ENCODE measurements around the gene PI4K2A. TPM values are rescaled to one million over a fixed set of nuclear protein-coding genes. Genes with fewer than 3 reads are reported as not detected.

Gene PI4K2A
- total and polyA plus RNA-seq, 2 donors (not counting 1 experiment from before 2014, with no cell fraction given), result 7.9 to 17.7 TPM

GRCh38 chr10:97598407-97599271 is 41.8 kb upstream of the PI4K2A start:
- WGBS (ENCODE audit: insufficient coverage), result 93% methylated on average over 16 of the region's 19 CpGs
- H3K4me2 ChIP-seq (replicated peaks; ENCODE audit: low read depth, low read length, poor library complexity, severe bottlenecking), result no peak overlapping the region
- H3K79me2 ChIP-seq (ENCODE audit: control insufficient read depth, insufficient read depth, low read length), result no peaks in the 10 kb centered on the region
- no peaks in the 10 kb centered on the region for H3K36me3 ChIP-seq (replicated peaks in 1 of 2; ENCODE audit: control extremely low read depth in 1 of 2, control insufficient read depth in 1 of 2, extremely low read depth in 1 of 2, insufficient read depth in 2 of 2, low read length in 1 of 2)
- H3K4me3 ChIP-seq (ENCODE audit: control extremely low read depth in 1 of 5, extremely low read depth in 1 of 5, insufficient read depth in 1 of 5, low read depth in 2 of 5, low read length in 4 of 5), result no peak overlapping the region
- H4K20me1 ChIP-seq (ENCODE audit: control insufficient read depth, insufficient read depth, low read length, poor library complexity, severe bottlenecking), result no peaks in the 10 kb centered on the region
- DNase-seq (no peak), ATAC-seq (ENCODE audit: low read depth) (no peak)
- H3K27me3 ChIP-seq (replicated peaks in 1 of 4; ENCODE audit: control extremely low read depth in 1 of 4, control insufficient read depth in 3 of 4, insufficient read depth in 4 of 4, low read length in 3 of 4), result no peaks in the 10 kb centered on the region
- no peak for TF ChIP-seq CTCF (IDR thresholded peaks at IDR 0.05)
- TF ChIP-seq EZH2 (IDR thresholded peaks at IDR 0.05; ENCODE audit: borderline replicate concordance, insufficient read depth, low read depth, low read length, poor library complexity, severe bottlenecking), result no peak
- ChIA-PET POLR2A (no interaction called here), CTCF (no interaction called here)
- Mint-ChIP-seq H3K4me1 (no peaks in the 10 kb centered on the region), H3K4me3 (no peak overlapping the region), H3K27me3 (no peaks in the 10 kb centered on the region), H3K9me3 (ENCODE audit: insufficient read depth) (no peaks in the 10 kb centered on the region), H3K27ac (no peak overlapping the region)
- H3K9ac ChIP-seq (ENCODE audit: low read length), result no peak overlapping the region
- intact Hi-C loops (cut with micrococcal nuclease), result no loop called here
- no peaks in the 10 kb centered on the region for H3K4me1 ChIP-seq (ENCODE audit: control insufficient read depth in 2 of 2, insufficient read depth in 2 of 2, low read length in 2 of 2)
- H3K9me3 ChIP-seq (ENCODE audit: control extremely low read depth in 1 of 3, control insufficient read depth in 2 of 3, insufficient read depth in 1 of 3, low read length in 2 of 3), result no peaks in the 10 kb centered on the region
- no peak overlapping the region for H2AFZ ChIP-seq (ENCODE audit: insufficient read depth, low read depth, low read length, poor library complexity, severe bottlenecking)
- H3K27ac ChIP-seq (ENCODE audit: low read length in 2 of 2), result no peak overlapping the region

- H3K36me3 ChIP-seq (replicated peaks in 1 of 2; ENCODE audit: control extremely low read depth in 1 of 2, control insufficient read depth in 1 of 2, extremely low read depth in 1 of 2, insufficient read depth in 2 of 2, low read length in 1 of 2), result no peaks in the 10 kb centered on the region
- H3K4me2 ChIP-seq (replicated peaks; ENCODE audit: low read depth, low read length, poor library complexity, severe bottlenecking), result no peak overlapping the region
- Mint-ChIP-seq H3K27me3 (no peaks in the 10 kb centered on the region), H3K9me3 (ENCODE audit: insufficient read depth) (no peaks in the 10 kb centered on the region), H3K4me1 (no peaks in the 10 kb centered on the region), H3K4me3 (no peak overlapping the region), H3K27ac (no peak overlapping the region)
- no peak overlapping the region for H2AFZ ChIP-seq (ENCODE audit: insufficient read depth, low read depth, low read length, poor library complexity, severe bottlenecking)
- ChIA-PET CTCF (no interaction called here), POLR2A (no interaction called here)
- H3K27ac ChIP-seq (ENCODE audit: low read length in 2 of 2), result no peak overlapping the region
- no peak overlapping the region for H3K4me3 ChIP-seq (ENCODE audit: control extremely low read depth in 1 of 5, extremely low read depth in 1 of 5, insufficient read depth in 1 of 5, low read depth in 2 of 5, low read length in 4 of 5)
- H3K27me3 ChIP-seq (replicated peaks in 1 of 4; ENCODE audit: control extremely low read depth in 1 of 4, control insufficient read depth in 3 of 4, insufficient read depth in 4 of 4, low read length in 3 of 4), result no peaks in the 10 kb centered on the region
- H3K9ac ChIP-seq (ENCODE audit: low read length), result no peak overlapping the region
- TF ChIP-seq CTCF (IDR thresholded peaks at IDR 0.05) (no peak), EZH2 (IDR thresholded peaks at IDR 0.05; ENCODE audit: borderline replicate concordance, insufficient read depth, low read depth, low read length, poor library complexity, severe bottlenecking) (no peak)
- no peaks in the 10 kb centered on the region for H3K79me2 ChIP-seq (ENCODE audit: control insufficient read depth, insufficient read depth, low read length)
- intact Hi-C loops (cut with micrococcal nuclease), result no loop called here
- DNase-seq, result no peak
- H4K20me1 ChIP-seq (ENCODE audit: control insufficient read depth, insufficient read depth, low read length, poor library complexity, severe bottlenecking), result no peaks in the 10 kb centered on the region
- H3K9me3 ChIP-seq (ENCODE audit: control extremely low read depth in 1 of 3, control insufficient read depth in 2 of 3, insufficient read depth in 1 of 3, low read length in 2 of 3), result no peaks in the 10 kb centered on the region
- no peak for ATAC-seq (ENCODE audit: low read depth)
- WGBS (ENCODE audit: insufficient coverage), result 91% methylated on average over 3 of the region's 6 CpGs
- H3K4me1 ChIP-seq (ENCODE audit: control insufficient read depth in 2 of 2, insufficient read depth in 2 of 2, low read length in 2 of 2), result no peaks in the 10 kb centered on the region
Observed at GRCh38 chr10:97599272-97599619, 41.2 kb upstream of the PI4K2A start.

Measured in B cell (primary cell).